Hematopoietic multipotent progenitor cell treated with erythropoietin and hydrocortisone succinate and interleukin-3 and kit ligand, for 6 days (in vitro differentiated cells): ENCODE data around the gene TBC1D1.
"Not testable (repeated sequence)": the region's sequence is repeated elsewhere in the genome, so short reads cannot be mapped to it uniquely, and the experiment has no call there.

ENCODE experiments used
- DNase-seq: peaks from one replicate; pipeline ENCODE4 v3.0.0-alpha.2; 2015

Gene TBC1D1

GRCh38 chr4:38020961-38021360, 130.1 kb downstream of the TBC1D1 start:
- not testable (repeated sequence) for DNase-seq

GRCh38 chr4:38021751-38022150, 130.9 kb downstream of the TBC1D1 start:
- no peak for DNase-seq

GRCh38 chr4:38023347-38024205, 132.7 kb downstream of the TBC1D1 start:
- no peak for DNase-seq

GRCh38 chr4:38024206-38024509, 133.3 kb downstream of the TBC1D1 start:
- DNase-seq = peak; percentile 57

- no peak for DNase-seq
These were observed 134.8 kb downstream of the TBC1D1 start for GRCh38 chr4:38025665-38026064.

GRCh38 chr4:38026158-38026740, 135.4 kb downstream of the TBC1D1 start:
- peak; percentile 46 for DNase-seq

GRCh38 chr4:38030023-38030422, 139.1 kb downstream of the TBC1D1 start:
- DNase-seq = no peak

- peak; percentile 84 for DNase-seq
These were observed 144.3 kb downstream of the TBC1D1 start for GRCh38 chr4:38034986-38035882.

GRCh38 chr4:38036548-38036947, 145.7 kb downstream of the TBC1D1 start:
- peak; percentile 19 for DNase-seq

GRCh38 chr4:38037612-38038011, 146.7 kb downstream of the TBC1D1 start:
- no peak for DNase-seq

GRCh38 chr4:38040619-38041018, 149.7 kb downstream of the TBC1D1 start:
- no peak for DNase-seq

GRCh38 chr4:38044060-38044459, 153.2 kb downstream of the TBC1D1 start:
- DNase-seq = no peak

GRCh38 chr4:38045289-38045988, 154.6 kb downstream of the TBC1D1 start:
- no peak for DNase-seq

- DNase-seq = no peak
These were observed 156.0 kb downstream of the TBC1D1 start for GRCh38 chr4:38046727-38047489.

GRCh38 chr4:38049545-38050170, 158.8 kb downstream of the TBC1D1 start:
- no peak for DNase-seq

- DNase-seq = no peak
These were observed 159.9 kb downstream of the TBC1D1 start for GRCh38 chr4:38050560-38051350.

- DNase-seq = no peak
These were observed 164.7 kb downstream of the TBC1D1 start for GRCh38 chr4:38055566-38055965.

GRCh38 chr4:38056011-38056685, 165.3 kb downstream of the TBC1D1 start:
- DNase-seq = no peak

- no peak for DNase-seq
These were observed 167.3 kb downstream of the TBC1D1 start for GRCh38 chr4:38058151-38058550.

- no peak for DNase-seq
These were observed 170.0 kb downstream of the TBC1D1 start for GRCh38 chr4:38060829-38061431.
